HepG2 (cell line): ENCODE data around the gene SNAPIN. TPM values are rescaled to one million over a fixed set of nuclear protein-coding genes. Genes with fewer than 3 reads are reported as not detected.

Experiments used
- BCL3 ChIP-seq: sonication (generic); formaldehyde crosslinking; IDR thresholded peaks from 2 replicates; pipeline ENCODE4 v1.5.1; 2020; ENCODE audit warnings: mild to moderate bottlenecking, missing genetic modification reagents, moderate library complexity
- CBX2 ChIP-seq, 2 experiments: fragments of 200-600 bp in 1 of 2; sonication (generic); formaldehyde crosslinking in 1 of 2; IDR thresholded peaks; 2 replicates each; pipeline versions ENCODE4 v1.7.0 to v1.8.1; 2018 to 2022; ENCODE audit warnings: low read depth in 2 of 2, low read length in 1 of 2, mild to moderate bottlenecking in 1 of 2, missing genetic modification reagents in 1 of 2
- CC2D1A ChIP-seq: sonication (generic); formaldehyde crosslinking; IDR thresholded peaks from 2 replicates; pipeline ENCODE4 v1.8.1; 2023; ENCODE audit warnings: mild to moderate bottlenecking, missing genetic modification reagents
- ELF3 ChIP-seq: IDR thresholded peaks from 2 replicates; pipeline ENCODE4 v1.6.1; 2016; ENCODE audit warnings: missing genetic modification reagents, missing compliant biosample characterization
- GABPB1 ChIP-seq: IDR thresholded peaks from 2 replicates; pipeline ENCODE4 v1.6.1; 2016; ENCODE audit warnings: mild to moderate bottlenecking, missing genetic modification reagents, moderate library complexity, missing compliant biosample characterization
- IKZF5 ChIP-seq: IDR thresholded peaks from 2 replicates; pipeline ENCODE4 v1.6.1; 2018; ENCODE audit warnings: missing genetic modification reagents, mild to moderate bottlenecking, missing compliant biosample characterization
- MTA1 ChIP-seq: sonication (generic); formaldehyde crosslinking; IDR thresholded peaks from 2 replicates; pipeline ENCODE4 v1.4.0; 2020; ENCODE audit warnings: missing genetic modification reagents, mild to moderate bottlenecking, borderline replicate concordance
- NCOA1 ChIP-seq: sonication (generic); formaldehyde crosslinking; IDR thresholded peaks from 2 replicates; pipeline ENCODE4 v1.9.0; 2021; ENCODE audit warnings: missing genetic modification reagents
- NFATC3 ChIP-seq: sonication (generic); formaldehyde crosslinking; IDR thresholded peaks from 2 replicates; pipeline ENCODE4 v1.5.1; 2020; ENCODE audit warnings: mild to moderate bottlenecking, missing genetic modification reagents
- NFIC ChIP-seq: IDR thresholded peaks from 2 replicates; pipeline ENCODE4 v1.6.1; 2012; ENCODE audit warnings: mild to moderate bottlenecking, low read length, inconsistent platforms
- RFX1 ChIP-seq: fragments of 450-650 bp; IDR thresholded peaks from 2 replicates; pipeline ENCODE4 v1.6.1; 2017
- RFXAP ChIP-seq: sonication (generic); formaldehyde crosslinking; IDR thresholded peaks from 2 replicates; pipeline ENCODE4 v1.4.0; 2020; ENCODE audit warnings: missing genetic modification reagents, borderline replicate concordance
- SMAD3 ChIP-seq: sonication (generic); formaldehyde crosslinking; IDR thresholded peaks from 2 replicates; pipeline ENCODE4 v1.4.0; 2020; ENCODE audit warnings: missing genetic modification reagents
- SMARCC2 ChIP-seq: fragments of 450-650 bp; IDR thresholded peaks from 2 replicates; pipeline ENCODE4 v1.6.1; 2017; ENCODE audit warnings: antibody characterized with exemption, mild to moderate bottlenecking
- SP5 ChIP-seq: IDR thresholded peaks from 2 replicates; pipeline ENCODE4 v1.6.1; 2016; ENCODE audit warnings: low read depth, borderline replicate concordance
- SPEN ChIP-seq: sonication (generic); formaldehyde crosslinking; IDR thresholded peaks from 2 replicates; pipeline ENCODE4 v1.5.1; 2020; ENCODE audit warnings: low read depth, mild to moderate bottlenecking, missing genetic modification reagents
- SSRP1 ChIP-seq: IDR thresholded peaks from 2 replicates; pipeline ENCODE4 v1.6.1; 2016; ENCODE audit warnings: control low read depth
- SUZ12 ChIP-seq: fragments of 150-350 bp; IDR thresholded peaks from 2 replicates; pipeline ENCODE4 v1.6.1; 2014; ENCODE audit warnings: low read depth, low read length
- TARDBP ChIP-seq: sonication (generic); formaldehyde crosslinking; IDR thresholded peaks from 2 replicates; pipeline ENCODE4 v1.8.0; 2022; ENCODE audit warnings: mild to moderate bottlenecking, missing genetic modification reagents
- TCF7 ChIP-seq: sonication (generic); IDR thresholded peaks from 2 replicates; pipeline ENCODE4 v1.6.1; 2016; ENCODE audit warnings: antibody characterized with exemption, low read depth
- ZNF33B ChIP-seq: sonication (generic); formaldehyde crosslinking; IDR thresholded peaks from 2 replicates; pipeline ENCODE4 v1.5.1; 2020; ENCODE audit warnings: mild to moderate bottlenecking, missing genetic modification reagents
- ZNF354B ChIP-seq: sonication (generic); formaldehyde crosslinking; IDR thresholded peaks from 2 replicates; pipeline ENCODE4 v1.8.0; 2022; ENCODE audit warnings: mild to moderate bottlenecking, missing genetic modification reagents
- ZNF512 ChIP-seq: sonication (generic); formaldehyde crosslinking; IDR thresholded peaks from 2 replicates; pipeline ENCODE4 v1.4.0; 2020; ENCODE audit warnings: mild to moderate bottlenecking, missing genetic modification reagents
- ZNF556 ChIP-seq: sonication (generic); formaldehyde crosslinking; IDR thresholded peaks from 2 replicates; pipeline ENCODE4 v1.4.0; 2020; ENCODE audit warnings: mild to moderate bottlenecking, missing genetic modification reagents, borderline replicate concordance
- ZNF558 ChIP-seq: sonication (generic); formaldehyde crosslinking; IDR thresholded peaks from 2 replicates; pipeline ENCODE4 v1.9.0; 2022; ENCODE audit warnings: mild to moderate bottlenecking, missing genetic modification reagents, borderline replicate concordance
- ZNF670 ChIP-seq: sonication (generic); formaldehyde crosslinking; IDR thresholded peaks from 2 replicates; pipeline ENCODE4 v1.8.0; 2022; ENCODE audit warnings: mild to moderate bottlenecking, missing genetic modification reagents, borderline replicate concordance
- ZNF704 ChIP-seq: sonication (generic); formaldehyde crosslinking; IDR thresholded peaks from 2 replicates; pipeline ENCODE4 v1.8.1; 2023; ENCODE audit warnings: mild to moderate bottlenecking, inconsistent platforms, moderate library complexity, missing genetic modification reagents, borderline replicate concordance
- polyA plus RNA-seq, 8 experiments: library from polyadenylated mRNA; depleted of rRNA in 3 of 8; stranded (reverse) in 7 of 8; unstranded in 1 of 8; fragments of >200 nt; fragmentation: Illumina TruSeq in 4 of 8; extraction: Trizol in 4 of 8; gene quantifications; 2 replicates each; pipeline versions ENCODE4 v1.2.1 to v1.2.3, GENCODE V29; 2011 to 2016; ENCODE audit warnings: low read depth in 4 of 8, missing spikeins in 1 of 8, mixed read lengths in 1 of 8; ENCODE audit not compliant: insufficient read depth in 1 of 8
- total RNA-seq, 5 experiments: library from RNA; depleted of rRNA; stranded (reverse); fragments of >200 nt; fragmentation: Illumina TruSeq; extraction: Trizol; gene quantifications; 2 replicates each; pipeline ENCODE4 v1.2.3, GENCODE V29; 2016; ENCODE audit warnings: low read depth in 1 of 5

The SNAPIN gene
- total and polyA plus RNA-seq, 2 of the 13 experiments (the other 11 are each of a cell fraction or from before 2014, with no cell fraction given): 23.9 to 25.7 TPM

GRCh38 chr1:153658400-153659174 is at the start of gene SNAPIN (continued):
- TF ChIP-seq NFATC3 (CRISPR knock-in tag): no peak
- no peak for TF ChIP-seq NFIC
- no peak for TF ChIP-seq ZNF33B (CRISPR knock-in tag)
- no peak for TF ChIP-seq ZNF558 (CRISPR knock-in tag)
- TF ChIP-seq SSRP1 (CRISPR knock-in tag): no peak
- no peak for TF ChIP-seq ZNF512 (CRISPR knock-in tag)
- TF ChIP-seq ELF3 (CRISPR knock-in tag): 0 out of 2 replicates have a peak, but pooled peaks have one; percentile 48
- TF ChIP-seq ZNF354B (CRISPR knock-in tag): no peak
- 0 out of 2 replicates have a peak, but pooled peaks have one; percentile 67 for TF ChIP-seq NCOA1 (CRISPR knock-in tag)
- peak; percentile 79 for TF ChIP-seq TARDBP
- TF ChIP-seq ZNF556: peak; percentile 46; the same call in 1 of the 2 replicates
- 0 out of 2 replicates have a peak, but pooled peaks have one; percentile 78 for TF ChIP-seq ZNF704 (CRISPR knock-in tag)
- peak; percentile 52 for TF ChIP-seq SUZ12
- no peak for TF ChIP-seq ZNF670 (CRISPR knock-in tag)
- TF ChIP-seq SPEN (CRISPR knock-in tag): peak; percentile 75
- TF ChIP-seq RFX1: no peak
- TF ChIP-seq GABPB1: peak; percentile 94
- peak; percentile 73 for TF ChIP-seq IKZF5 (CRISPR knock-in tag)
- TF ChIP-seq BCL3 (CRISPR knock-in tag): no peak
- TF ChIP-seq SMARCC2: no peak
- TF ChIP-seq RFXAP (CRISPR knock-in tag): 0 out of 2 replicates have a peak, but pooled peaks have one; percentile 41
- no peak for TF ChIP-seq CC2D1A (CRISPR knock-in tag)
- TF ChIP-seq CBX2 (IDR thresholded peaks at IDR 0.05; ENCODE audit: low read depth, low read length): no peak
- TF ChIP-seq CBX2 (CRISPR knock-in tag; IDR thresholded peaks at IDR 0.05; ENCODE audit: low read depth): no peak
- no peak for TF ChIP-seq TCF7
- TF ChIP-seq MTA1 (CRISPR knock-in tag): peak; percentile 36; the same call in 1 of the 2 replicates
- TF ChIP-seq SP5 (CRISPR knock-in tag): peak; percentile 91
- TF ChIP-seq SMAD3 (CRISPR knock-in tag): peak; percentile 47; the same call in 1 of the 2 replicates
